Measurements from ENCODE around the gene SCLT1.
A peak's percentile ranks its signal among the peaks of the same experiment; 100 is the strongest.
"Not testable (repeated sequence)": the region's sequence is repeated elsewhere in the genome, so short reads cannot be mapped to it uniquely, and the experiment has no call there.

Gene SCLT1

DNA sequence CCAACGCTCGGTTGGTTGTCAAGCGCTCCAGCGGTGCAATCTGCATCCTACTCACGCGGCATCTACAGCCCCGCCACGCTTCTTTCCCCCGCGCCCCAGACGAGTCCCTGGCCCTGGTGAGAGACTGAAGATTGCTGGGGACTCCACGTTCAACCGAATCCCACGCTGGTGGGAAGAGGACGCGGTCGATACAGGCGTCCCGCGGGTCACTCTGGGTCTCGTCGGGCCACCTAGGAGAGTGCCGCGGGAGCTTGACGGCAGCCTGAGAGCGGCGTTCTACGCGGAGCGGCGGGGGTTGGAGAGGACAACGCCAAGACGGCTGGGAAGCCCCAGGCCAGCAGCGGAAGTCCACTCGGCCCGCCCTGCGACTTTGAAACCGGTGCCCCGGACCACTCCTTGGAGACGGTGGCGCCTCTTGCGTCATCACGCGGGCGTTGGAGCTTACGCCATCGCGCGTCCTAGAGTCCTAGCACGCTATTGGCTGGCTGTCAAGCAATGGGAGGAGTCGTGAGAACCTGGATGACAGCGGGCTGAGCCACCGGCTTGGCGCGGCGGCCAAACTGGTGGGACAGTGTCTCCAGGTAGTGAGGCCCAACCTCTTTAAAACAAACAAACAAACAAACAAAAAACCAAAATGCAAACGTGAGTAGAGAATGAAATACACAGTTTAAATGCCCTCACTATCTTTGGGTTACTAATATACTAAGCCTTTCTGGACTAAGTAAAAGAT, at the start of gene SCLT1:
TSS of gene SCLT1 (minus strand) at position 349 of the 730 bp plus-strand sequence. CDS start 436 bp downstream, outside the sequence.
- peak; percentile 95 to 96 for DNase-seq

GRCh38 chr4:129140521-129140920, 47.2 kb upstream of the SCLT1 start:
- DNase-seq = no peak

DNA sequence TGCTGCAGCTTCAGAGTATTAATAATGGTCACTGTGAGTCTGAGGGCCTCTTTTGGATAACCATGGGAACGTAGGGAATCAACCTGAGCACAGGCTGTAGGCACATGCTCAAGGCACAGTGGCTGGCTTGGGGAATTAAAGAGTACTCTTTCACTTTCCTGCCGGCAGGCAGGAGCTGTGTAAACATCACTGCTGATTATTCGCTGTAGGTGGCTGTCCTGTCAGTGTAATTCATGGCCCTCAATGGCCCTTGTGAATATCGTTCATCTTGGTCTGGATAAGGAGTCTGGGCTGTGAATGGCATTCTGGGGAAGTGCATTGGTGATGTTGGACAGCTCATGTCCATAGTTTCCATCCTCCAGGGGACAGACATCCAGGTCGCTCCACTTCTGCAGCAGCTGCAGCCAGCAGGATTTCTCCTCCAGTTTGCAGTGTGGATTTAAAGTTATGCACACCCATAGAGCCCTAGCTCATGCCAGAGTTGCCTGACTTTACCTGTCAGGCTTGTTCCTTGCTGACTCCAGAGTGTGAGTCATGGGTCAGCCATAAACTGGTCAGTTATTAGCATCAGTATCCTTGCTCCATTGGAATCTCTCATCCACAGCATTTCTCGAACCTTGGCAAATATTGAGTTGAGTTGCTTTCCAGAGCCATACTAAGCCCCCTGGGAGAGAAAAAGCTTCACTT, 45.6 kb upstream of the SCLT1 start:
- DNase-seq = no peak

GRCh38 chr4:129136433-129136832, 43.1 kb upstream of the SCLT1 start:
- DNase-seq = no peak

GRCh38 chr4:129131343-129131742, 38.0 kb upstream of the SCLT1 start:
- DNase-seq = no peak

DNA sequence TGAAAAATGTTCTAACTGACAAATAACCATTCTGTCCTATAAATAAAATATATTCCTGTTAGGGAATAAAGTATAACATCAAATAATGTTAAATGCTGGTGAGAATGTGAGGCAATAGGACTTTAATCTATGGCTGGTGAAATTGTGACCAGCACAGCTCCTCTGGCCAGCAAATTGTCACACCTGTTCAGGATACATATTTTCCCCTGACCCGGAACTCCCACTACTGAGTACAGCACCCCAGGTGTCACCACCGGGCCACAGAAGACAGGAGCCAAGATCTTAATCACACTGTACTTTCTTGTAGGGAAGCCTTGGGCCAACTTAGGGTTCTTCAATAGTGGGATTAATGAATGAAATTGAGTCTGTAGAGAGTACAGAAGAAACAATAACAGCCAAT, 35.8 kb upstream of the SCLT1 start:
- no peak for DNase-seq

DNA sequence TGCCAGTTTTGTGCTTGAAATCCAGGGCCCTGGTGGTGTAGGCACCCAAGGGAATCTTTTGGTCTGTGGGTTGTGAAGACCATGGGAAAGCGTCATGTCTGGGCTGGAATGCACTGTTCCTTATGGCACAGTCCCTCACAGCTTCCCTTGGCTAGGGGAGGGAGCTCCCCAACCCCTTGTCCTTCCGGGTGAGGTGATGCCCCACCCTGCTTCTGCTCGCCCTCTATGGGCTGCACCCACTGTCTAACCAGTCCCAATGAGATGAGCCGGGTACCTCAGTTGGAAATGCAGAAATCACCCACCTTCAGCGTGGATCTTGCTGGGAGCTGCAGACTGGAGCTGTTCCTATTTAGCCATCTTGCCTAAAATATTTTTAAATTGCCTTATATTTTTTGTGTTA, 33.3 kb upstream of the SCLT1 start:
- not testable (repeated sequence) for DNase-seq

DNA sequence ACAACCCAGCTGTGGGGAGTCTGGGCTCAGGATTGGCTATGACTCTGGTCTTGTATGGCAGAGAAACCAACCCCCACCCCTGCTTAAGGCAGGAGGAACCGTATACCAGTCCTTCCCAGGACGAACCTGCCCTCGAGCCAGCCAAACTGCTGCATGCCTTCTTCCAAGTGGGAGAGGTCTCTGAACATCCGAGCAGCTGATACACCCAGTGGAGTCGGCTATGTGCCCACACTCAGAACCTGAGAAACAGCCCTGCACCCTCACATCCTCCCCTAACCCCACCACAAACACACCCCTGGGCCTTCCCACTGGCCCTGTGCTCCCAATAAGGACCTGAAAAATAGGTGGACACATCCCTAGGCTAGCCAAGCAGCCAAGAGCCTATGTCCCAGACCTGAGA, 24.4 kb upstream of the SCLT1 start:
- DNase-seq = no peak

DNA sequence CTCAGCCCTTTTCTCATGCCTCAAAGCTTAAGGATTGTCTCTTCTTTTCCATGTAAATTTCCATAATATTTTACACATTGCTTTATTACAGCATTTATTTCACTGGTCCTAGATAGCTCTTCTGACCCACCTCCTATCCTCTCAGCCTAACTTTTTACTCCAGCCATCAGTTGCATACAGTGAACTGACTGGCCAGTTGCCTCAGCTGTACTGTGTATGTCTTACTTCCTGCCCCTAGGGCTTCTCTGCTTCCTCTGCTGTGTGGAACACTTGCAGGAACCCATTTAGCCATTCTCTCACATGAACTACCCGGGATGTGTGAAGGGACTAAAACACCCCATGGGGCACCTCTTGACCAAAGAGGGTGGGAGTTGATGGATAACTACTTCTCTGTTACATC, 20.6 kb upstream of the SCLT1 start:
- no peak for DNase-seq

GRCh38 chr4:129113434-129113833, 20.1 kb upstream of the SCLT1 start:
- DNase-seq = no peak

GRCh38 chr4:129111919-129112318, 18.6 kb upstream of the SCLT1 start:
- no peak for DNase-seq

GRCh38 chr4:129110931-129111330, 17.6 kb upstream of the SCLT1 start:
- no peak for DNase-seq

- no peak for DNase-seq
Measured at GRCh38 chr4:129109965-129110824, 16.9 kb upstream of the SCLT1 start.

DNA sequence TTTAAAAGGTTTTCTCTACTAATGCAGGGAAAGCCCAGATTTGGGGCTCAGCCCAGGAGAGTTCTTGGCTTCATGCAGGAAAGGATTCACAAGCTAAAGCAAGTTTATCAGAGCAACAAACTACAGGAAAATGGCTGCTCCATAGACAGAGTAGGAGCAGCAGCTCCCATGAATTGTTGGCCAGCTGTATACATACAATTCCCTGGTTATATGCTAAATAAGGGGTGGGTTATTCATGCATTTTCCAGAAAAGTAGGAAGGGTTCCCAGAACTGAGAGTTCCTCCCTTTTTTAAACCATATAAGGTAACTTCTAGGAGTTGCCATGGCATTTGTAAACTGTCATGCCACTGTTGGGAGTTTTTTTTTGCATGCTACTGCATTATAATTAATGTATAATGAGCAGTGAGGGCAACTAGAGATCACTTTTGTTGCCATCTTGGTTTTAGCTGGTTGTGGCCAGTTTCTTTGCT, 5.2 kb upstream of the SCLT1 start:
- no peak for DNase-seq

DNA sequence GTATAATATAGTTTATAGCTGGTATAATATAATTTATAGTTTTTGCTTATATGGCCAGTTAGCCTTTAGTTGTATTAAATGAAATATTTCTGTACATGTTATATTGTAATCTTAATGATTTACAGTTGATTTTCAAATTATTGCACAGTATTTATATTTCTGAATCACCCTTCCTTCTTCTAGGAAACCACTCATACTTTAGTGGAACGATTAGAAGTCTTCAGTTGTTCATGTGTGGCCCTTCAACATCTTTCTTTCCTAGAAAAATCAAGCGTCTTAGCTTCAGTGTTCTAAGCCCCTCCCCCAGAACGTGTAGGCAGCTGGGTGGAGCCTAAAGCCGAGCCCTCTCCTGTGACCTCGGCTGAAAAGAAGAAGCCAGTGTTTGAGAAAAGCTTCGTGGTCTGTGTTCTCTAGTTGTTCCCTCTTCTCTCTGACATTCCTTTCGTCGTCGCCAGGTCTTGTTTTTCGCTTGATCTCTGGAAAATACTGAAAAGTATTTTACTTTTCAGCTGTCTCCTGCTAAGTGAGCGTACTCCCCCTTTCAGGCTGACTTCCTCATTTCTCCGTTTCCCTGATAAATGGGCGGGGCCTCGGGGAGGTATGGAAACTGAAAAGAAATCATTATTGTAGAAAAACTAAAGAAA, 2.6 kb upstream of the SCLT1 start, which contains the start of gene C4orf33:
TSS of gene C4orf33 (plus strand) at position 342 of the 644 bp plus-strand sequence. CDS start 6,459 bp downstream, outside the sequence.
- DNase-seq = peak; percentile 79 to 83

- peak in 1 of 2 donors; percentile 8 for DNase-seq
Measured at GRCh38 chr4:129094347-129094746, 1.0 kb upstream of the SCLT1 start.

DNA sequence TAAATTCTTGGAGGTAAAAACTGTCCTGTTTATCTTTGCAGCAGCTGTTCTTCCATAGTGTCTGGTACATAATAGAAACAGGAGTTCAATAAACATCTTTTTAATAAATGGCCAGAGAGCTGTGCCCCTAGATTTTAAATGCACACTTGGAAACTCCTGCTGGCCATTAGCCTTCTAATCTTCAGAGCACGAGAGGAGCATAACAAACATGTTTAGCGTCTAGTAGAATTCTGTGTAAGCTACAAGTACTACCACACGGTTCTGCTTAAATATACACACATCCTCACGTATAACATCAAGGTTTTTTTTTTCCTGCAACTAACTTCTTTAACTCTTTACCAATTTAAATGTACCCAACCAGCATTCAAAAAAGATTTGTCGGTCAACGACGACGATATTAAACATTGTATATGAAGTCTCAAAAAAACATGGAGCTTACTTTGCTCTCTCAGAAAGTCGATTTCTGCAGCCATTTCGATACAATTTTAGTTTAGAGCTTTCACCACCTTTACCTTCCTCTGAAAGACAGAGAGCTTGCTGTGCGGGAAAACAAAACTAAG, 628 bp downstream of the SCLT1 start:
- DNase-seq = peak in 1 of 2 donors; percentile 10

DNA sequence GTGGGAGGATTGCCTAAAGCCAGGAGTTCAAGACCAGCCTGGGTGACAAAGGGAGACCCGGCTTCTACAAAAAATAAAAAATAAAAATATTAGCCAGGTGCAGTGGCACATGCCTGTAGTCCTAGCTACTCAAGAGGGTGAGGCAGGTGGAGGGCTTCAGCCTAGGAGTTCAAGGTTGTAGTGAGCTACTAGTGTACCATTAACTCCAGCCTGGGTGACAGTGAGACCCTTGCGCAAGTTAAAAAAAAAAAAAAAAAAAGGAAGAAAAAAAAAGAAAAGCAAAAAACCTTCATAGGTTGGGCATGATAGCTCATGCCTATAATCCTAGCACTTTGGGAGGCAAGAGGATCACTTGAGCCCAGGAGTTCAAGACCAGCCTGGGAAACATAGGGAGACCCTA, 5.8 kb downstream of the SCLT1 start:
- no peak for DNase-seq

- no peak for DNase-seq
Measured at GRCh38 chr4:129085472-129085871, 7.9 kb downstream of the SCLT1 start.

GRCh38 chr4:129082302-129082701, 11.0 kb downstream of the SCLT1 start:
- no peak for DNase-seq

DNA sequence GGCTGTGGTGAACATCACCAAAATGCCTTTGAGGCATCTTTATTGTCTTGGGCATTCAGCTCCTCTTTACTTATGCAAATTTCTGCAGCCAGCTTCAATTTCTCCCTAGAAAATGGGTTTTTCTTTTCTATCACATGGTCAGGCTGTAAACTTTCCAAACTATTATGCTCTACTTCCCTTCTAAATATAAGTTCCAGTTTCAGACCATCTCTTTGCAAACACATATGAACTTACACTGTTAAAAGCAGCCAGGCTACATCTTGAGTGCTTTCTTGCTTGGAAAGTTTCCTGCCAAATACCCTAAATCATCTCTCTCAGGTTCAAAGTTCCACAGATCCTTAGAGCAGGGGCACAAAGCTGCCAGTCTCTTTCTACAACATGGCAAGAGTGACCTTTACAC, 13.2 kb downstream of the SCLT1 start:
- DNase-seq = no peak

- no peak for DNase-seq
Measured at GRCh38 chr4:129077326-129077725, 16.0 kb downstream of the SCLT1 start.

All from CD4-positive, alpha-beta T cell treated with Interleukin-1 beta for 1 hour (primary cell).